NB4 (cell line): ENCODE results near the gene NXN.

Source experiments
- DNase-seq: peaks from one replicate; pipeline ENCODE4 v3.0.0; 2010; ENCODE audit warnings: low read depth
- H3K4me3 ChIP-seq: one replicate; pipeline ENCODE4 v1.5.1; 2011; ENCODE audit warnings: mild to moderate bottlenecking, low read depth, low read length, moderate library complexity
- MYC ChIP-seq: IDR thresholded peaks from 2 replicates; pipeline ENCODE4 v1.6.1; 2011; ENCODE audit warnings: low read depth, low read length
- POLR2A ChIP-seq: IDR thresholded peaks from 2 replicates; pipeline ENCODE4 v1.6.1; 2011; ENCODE audit warnings: mild to moderate bottlenecking; ENCODE audit not compliant: insufficient read length; ENCODE audit errors: extremely low read depth
- TF ChIP-seq, protein P1 (sequence below): IDR thresholded peaks from 2 replicates; pipeline ENCODE4 v1.6.1; 2011; ENCODE audit warnings: low read depth, low read length
- TF ChIP-seq, protein P2 (sequence below): IDR thresholded peaks from one replicate; pipeline ENCODE4 v1.5.1; 2012; ENCODE audit warnings: low read depth, low read length

Gene NXN

DNA sequence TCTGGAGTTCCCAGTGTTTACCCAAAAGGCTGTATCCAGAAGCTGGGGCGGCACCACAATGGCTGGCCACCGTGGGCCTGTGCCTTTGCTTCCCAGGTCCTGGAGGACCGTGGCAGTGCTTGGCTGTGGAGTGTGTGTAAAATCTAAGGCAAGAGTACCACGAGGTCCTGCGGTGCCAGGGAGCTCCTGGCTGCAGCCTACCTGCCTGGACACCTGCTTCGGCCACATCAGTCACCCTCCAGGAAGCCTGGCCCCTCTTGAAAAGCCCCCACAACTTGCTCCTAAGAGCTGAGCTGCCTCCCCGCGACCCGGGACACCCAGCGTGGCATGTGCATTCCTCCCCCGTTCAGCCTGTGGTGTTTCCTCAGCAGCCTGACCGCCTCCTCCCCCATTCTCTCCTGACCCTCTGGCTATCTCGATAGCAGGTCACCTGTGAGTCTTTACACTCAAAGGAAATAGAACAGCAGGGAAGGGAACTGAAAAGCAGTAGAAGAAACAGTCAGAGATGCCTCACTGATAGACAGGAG lies 25.3 kb upstream of the NXN start:
- no peak overlapping the region for H3K4me3 ChIP-seq
- TF ChIP-seq MYC (no peak), POLR2A (no peak)
- TF ChIP-seq, protein P1, sequence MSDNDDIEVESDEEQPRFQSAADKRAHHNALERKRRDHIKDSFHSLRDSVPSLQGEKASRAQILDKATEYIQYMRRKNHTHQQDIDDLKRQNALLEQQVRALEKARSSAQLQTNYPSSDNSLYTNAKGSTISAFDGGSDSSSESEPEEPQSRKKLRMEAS = no peak
- DNase-seq = no peak

DNA sequence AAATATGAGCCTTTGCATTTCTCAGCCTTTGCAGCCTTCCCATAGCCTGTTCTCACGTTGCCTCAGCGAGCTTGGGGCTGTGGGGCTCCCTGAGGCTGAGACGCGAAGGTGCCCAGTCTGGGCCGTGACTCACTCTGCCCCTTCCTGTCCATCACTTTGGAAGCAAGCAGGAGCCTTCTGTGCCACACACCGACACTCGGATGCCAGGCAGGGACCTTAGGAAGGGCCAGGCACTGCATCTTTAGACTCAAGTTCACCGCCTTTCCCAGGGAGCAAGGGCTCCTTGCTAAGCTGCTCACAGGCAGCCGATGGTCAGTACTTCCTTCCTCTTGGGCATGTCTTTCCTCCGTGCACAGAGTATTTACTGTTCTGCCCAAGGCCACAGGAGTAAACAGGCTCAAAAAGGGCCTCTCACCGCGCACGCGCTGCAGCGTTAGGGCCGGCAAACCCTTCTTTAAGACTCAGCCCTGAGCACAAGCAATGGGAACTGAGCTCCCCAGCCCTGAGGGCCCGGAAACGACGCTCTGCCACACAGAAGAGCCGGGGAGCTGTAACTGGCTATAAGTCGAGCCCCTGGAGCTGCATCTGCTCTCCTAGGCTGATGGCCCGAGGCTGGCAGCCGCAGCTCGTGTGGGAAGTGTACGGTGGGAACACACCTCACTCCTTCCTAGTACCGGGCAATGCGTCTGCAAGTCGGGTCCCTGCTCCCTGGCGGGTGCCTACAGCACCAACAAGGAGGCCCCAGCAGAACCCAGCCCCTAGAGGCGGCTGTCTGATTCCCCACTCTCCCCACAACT lies 24.6 kb upstream of the NXN start:
- no peak for TF ChIP-seq MYC
- TF ChIP-seq, protein P2, sequence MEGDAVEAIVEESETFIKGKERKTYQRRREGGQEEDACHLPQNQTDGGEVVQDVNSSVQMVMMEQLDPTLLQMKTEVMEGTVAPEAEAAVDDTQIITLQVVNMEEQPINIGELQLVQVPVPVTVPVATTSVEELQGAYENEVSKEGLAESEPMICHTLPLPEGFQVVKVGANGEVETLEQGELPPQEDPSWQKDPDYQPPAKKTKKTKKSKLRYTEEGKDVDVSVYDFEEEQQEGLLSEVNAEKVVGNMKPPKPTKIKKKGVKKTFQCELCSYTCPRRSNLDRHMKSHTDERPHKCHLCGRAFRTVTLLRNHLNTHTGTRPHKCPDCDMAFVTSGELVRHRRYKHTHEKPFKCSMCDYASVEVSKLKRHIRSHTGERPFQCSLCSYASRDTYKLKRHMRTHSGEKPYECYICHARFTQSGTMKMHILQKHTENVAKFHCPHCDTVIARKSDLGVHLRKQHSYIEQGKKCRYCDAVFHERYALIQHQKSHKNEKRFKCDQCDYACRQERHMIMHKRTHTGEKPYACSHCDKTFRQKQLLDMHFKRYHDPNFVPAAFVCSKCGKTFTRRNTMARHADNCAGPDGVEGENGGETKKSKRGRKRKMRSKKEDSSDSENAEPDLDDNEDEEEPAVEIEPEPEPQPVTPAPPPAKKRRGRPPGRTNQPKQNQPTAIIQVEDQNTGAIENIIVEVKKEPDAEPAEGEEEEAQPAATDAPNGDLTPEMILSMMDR = no peak
- TF ChIP-seq, protein P1 = no peak
- TF ChIP-seq POLR2A = no peak
- no peak overlapping the region for H3K4me3 ChIP-seq
- no peak for DNase-seq

DNA sequence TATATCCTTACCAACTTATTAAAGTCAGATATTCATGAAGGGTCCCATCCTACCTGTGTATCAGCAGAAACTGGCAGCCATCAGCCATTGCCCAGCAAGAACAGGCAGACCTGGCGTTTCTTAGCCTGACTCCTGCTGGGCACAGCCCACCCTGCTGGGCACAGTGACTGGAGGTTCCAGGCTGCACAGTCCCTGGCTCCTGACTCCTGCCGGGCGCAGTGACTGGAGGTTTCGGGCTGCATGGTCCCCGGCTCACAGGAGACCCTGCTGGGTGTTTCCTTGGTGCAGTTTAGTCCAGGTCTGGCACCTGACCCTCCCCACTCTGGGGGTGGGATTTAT lies 24.0 kb upstream of the NXN start:
- H3K4me3 ChIP-seq = no peak overlapping the region
- TF ChIP-seq, protein P2 = no peak
- TF ChIP-seq, protein P1 = no peak
- TF ChIP-seq MYC (no peak), POLR2A (no peak)
- DNase-seq = no peak

DNA sequence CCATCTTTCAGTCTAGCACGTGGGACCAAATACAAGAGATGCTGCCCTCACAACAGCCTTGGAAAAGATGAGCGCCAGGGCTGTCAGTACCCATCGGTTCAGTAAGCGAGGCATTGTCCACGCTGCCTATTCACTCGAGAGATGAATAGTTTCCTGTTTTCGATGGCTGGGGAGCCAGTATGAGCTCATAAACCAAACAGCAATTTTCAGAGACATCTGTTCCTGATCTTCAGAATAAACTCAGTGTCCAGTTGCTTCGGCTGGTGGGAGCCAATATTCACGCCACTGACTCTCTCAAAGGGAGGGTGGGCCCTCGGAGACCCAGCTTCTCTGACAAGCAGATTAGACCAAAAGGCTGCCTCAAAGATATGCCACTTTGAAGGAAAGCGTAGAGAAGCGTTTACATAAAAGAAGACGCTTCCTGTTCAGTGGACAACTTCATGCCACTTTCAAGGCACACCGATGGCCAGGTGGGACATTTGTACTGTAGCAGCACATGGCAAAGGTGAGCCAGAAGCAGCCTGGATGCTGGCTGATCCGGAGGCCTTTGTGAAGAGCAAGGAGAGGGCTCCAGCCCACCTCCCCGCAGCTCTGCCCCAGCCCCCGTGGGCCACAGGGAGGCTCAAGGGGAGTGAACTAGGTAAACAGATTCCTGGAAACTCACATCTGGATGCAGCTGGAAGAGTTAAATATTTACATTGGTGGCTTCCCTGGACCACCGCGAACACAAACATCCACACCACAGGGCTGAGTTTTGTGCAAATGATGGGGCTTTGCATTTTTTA lies 23.4 kb upstream of the NXN start:
- TF ChIP-seq MYC (no peak), POLR2A (no peak)
- TF ChIP-seq, protein P2 = no peak
- TF ChIP-seq, protein P1 = no peak
- no peak overlapping the region for H3K4me3 ChIP-seq
- no peak for DNase-seq

DNA sequence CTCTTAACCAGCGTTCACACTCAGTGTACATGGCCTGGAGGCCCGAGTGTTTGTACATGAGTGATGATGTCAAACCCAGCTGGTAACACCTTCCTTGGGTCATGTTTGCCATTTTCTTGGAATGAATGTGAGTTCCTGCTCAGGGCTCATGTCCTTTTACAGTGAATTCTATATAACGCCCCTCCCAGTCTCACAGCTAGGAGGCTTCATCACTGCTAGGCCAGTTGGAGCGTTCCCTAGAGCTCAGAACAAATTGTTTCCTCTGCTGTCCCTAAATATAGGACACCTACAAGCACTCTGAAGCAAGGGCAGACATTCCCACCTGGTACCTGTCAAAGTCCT lies 22.8 kb upstream of the NXN start:
- H3K4me3 ChIP-seq = no peak overlapping the region
- no peak for DNase-seq
- TF ChIP-seq, protein P1 = no peak
- no peak for TF ChIP-seq POLR2A
- no peak for TF ChIP-seq MYC
- TF ChIP-seq, protein P2 = no peak

DNA sequence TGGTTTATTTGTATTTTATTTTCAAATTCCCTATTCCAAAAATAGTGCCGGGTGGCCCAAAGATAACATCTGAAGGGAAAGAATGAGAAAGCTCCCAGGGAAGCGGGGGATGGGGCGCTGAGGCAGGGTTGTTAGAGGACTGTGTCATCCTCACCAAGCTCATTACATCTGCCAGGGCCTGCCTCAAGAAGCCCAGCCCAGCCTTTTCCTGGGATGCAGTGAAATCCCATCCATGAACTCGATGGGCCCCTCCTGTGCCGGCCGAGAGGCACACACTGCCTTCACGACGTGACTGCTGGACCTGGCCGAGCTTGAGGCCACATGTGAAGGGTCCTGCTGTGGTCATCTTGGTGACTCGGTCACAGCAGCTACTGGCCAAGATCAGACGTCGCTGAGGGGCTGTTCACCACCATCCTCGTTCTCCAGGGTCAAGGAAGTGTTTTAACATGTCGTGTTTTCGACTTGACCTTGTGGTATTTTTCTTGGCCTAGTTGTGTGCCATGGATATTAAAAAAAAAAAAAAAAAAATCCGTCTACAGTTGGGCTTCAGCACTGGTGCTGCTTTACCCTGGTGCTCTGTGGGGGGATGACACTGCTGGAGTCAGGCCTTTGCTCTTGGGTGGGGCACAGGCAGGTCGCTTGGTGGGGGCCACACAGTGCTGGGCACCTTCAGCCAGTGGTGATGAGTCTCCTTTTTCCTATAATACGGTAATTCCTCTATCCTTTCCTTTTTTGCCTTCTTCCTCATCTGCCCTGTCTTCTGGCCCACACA lies 22.2 kb upstream of the NXN start:
- H3K4me3 ChIP-seq = no peak overlapping the region
- no peak for DNase-seq
- TF ChIP-seq, protein P2 = no peak
- TF ChIP-seq POLR2A = no peak
- no peak for TF ChIP-seq MYC
- TF ChIP-seq, protein P1 = no peak
